SH-SY5Y (cell line): ENCODE measurements around the gene PUS7L.

Experiments
- GATA2 ChIP-seq: IDR thresholded peaks from 2 replicates; pipeline ENCODE4 v1.6.1; 2011; ENCODE audit warnings: mild to moderate bottlenecking, low read depth, low read length
- GATA3 ChIP-seq: IDR thresholded peaks from 2 replicates; pipeline ENCODE4 v1.6.1; 2011; ENCODE audit warnings: low read depth, mild to moderate bottlenecking, low read length, moderate library complexity

- no peak for TF ChIP-seq GATA2
- TF ChIP-seq GATA3, result no peak
These were observed 7.8 kb downstream of the PUS7L start for GRCh38 chr12:43750814-43751213.
